Sigmoid colon (tissue), 7 donors: Measurements from ENCODE around the gene C1orf174. TPM values are rescaled to one million over a fixed set of nuclear protein-coding genes. Genes with fewer than 3 reads are reported as not detected.

Experiments
- DNase-seq: peaks from one replicate; pipeline ENCODE4 v3.0.0-alpha.2; 2019
- H3K27ac ChIP-seq, 4 donors: fragments of 200-600 bp; sonication (generic); one replicate each; pipeline ENCODE4 v1.5.1; 2016 to 2019; ENCODE audit warnings: mild to moderate bottlenecking in 1 of 4
- H3K27me3 ChIP-seq, 3 donors: fragments of 200-600 bp; sonication (generic); one replicate each; pipeline ENCODE4 v1.5.1; 2019; ENCODE audit warnings: mild to moderate bottlenecking in 1 of 3
- H3K36me3 ChIP-seq, 4 donors: fragments of 200-600 bp; sonication (generic); one replicate each; pipeline ENCODE4 v1.5.1; 2016 to 2019
- H3K4me1 ChIP-seq, 4 donors: fragments of 200-600 bp; sonication (generic); one replicate each; pipeline ENCODE4 v1.5.1; 2017 to 2019
- H3K4me3 ChIP-seq, 4 donors: fragments of 200-600 bp; sonication (generic); one replicate each; pipeline ENCODE4 v1.5.1; 2017 to 2019; ENCODE audit warnings: mild to moderate bottlenecking in 2 of 4, moderate library complexity in 1 of 4
- H3K9me3 ChIP-seq, 4 donors: fragments of 200-600 bp in 3 of 4; sonication (generic) in 3 of 4; one replicate each; pipeline versions ENCODE4 v1.5.1 to v1.6.1; 2013 to 2019
- EP300 ChIP-seq, 4 donors: sonication (generic); formaldehyde crosslinking; IDR thresholded peaks; one replicate each; pipeline ENCODE4 v1.6.1; 2017; ENCODE audit warnings: antibody characterized with exemption in 4 of 4
- POLR2A ChIP-seq, 2 donors: fragments of 450-650 bp; IDR thresholded peaks; one replicate each; pipeline ENCODE4 v1.6.1; 2016; ENCODE audit warnings: antibody characterized with exemption in 2 of 2, mild to moderate bottlenecking in 2 of 2, moderate library complexity in 2 of 2
- POLR2AphosphoS5 ChIP-seq, 4 donors: sonication (generic); formaldehyde crosslinking; IDR thresholded peaks; one replicate each; pipeline ENCODE4 v1.6.1; 2017; ENCODE audit warnings: antibody characterized with exemption in 4 of 4
- WGBS, 2 donors: extraction: QIAGEN DNeasy Blood & Tissue Kit; methylation state at CpG; one replicate each; pipeline ENCODE4 v1.1.7; 2013; 5-methylcytosine and 5-hydroxymethylcytosine counted together
- intact Hi-C: fragments of 100-400 bp; cut with DNase I; formaldehyde crosslinking; loops from one replicate; pipeline ENCODE4 v1.15.1; 2023
- polyA plus RNA-seq, 3 donors: library from polyadenylated mRNA; stranded (reverse); fragments of 200-250 nt; gene quantifications; one replicate each; pipeline ENCODE4 v1.2.3, GENCODE V29; 2013
- total RNA-seq, 4 donors: library from RNA; depleted of rRNA; stranded (reverse); fragments of >200 nt; gene quantifications; one replicate each; pipeline ENCODE4 v1.1.0, GENCODE V29; 2016
- TF ChIP-seq, protein P1 (sequence below), 4 experiments: fragments of 450-650 bp in 3 of 4; fragments of 200-600 bp in 1 of 4; IDR thresholded peaks; one replicate each; pipeline ENCODE4 v1.5.1; 2016 to 2019; ENCODE audit warnings: antibody characterized with exemption in 4 of 4, mild to moderate bottlenecking in 3 of 4, moderate library complexity in 2 of 4
- donor health status: healthy with polysubstance abuse.
- donor health status: Bipolar disorder and iron deficiency.
- donor health status: healthy.

Gene C1orf174
- total and polyA plus RNA-seq, 7 donors = 10.8 to 33.0 (median 23.4) TPM

DNA sequence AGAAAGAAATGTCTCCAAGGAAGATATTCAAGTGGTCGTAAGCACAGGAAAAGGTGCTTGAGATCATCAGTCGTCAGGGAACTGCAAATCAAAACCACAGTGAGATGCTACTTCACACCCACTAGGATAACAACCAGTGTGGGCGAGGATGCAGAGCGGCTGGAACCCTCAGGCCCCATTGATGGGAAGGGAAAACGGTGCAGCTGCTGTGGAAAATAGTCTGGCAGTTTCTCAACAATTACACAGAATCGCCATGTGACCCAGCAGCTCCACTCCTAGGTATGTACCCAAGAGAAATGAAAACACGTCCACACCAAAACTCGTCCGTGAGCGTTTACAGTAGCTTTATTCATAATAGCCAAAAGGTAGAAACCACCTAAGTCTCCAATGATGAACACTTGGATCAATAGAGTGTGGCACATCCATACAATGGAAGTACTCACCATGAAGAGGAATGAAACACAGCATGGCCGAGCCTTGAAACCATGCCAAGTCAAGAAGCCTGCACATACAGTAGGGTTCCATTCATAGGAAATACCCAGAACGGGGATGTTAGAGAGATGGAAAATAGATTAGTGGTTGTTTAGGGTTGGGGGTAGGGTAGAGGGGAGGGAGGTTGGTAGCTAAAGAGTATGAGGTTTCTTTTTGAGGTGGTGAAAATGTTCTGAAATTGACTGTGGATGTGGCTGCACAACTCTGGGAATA is 36.7 kb downstream of the C1orf174 start:
- H3K27me3 ChIP-seq = no peaks in the 10 kb centered on the region
- TF ChIP-seq POLR2AphosphoS5 (IDR thresholded peaks at IDR 0.05) (no peak), POLR2A (IDR thresholded peaks at IDR 0.05) (no peak), EP300 (IDR thresholded peaks at IDR 0.05) (no peak)
- TF ChIP-seq, protein P1, sequence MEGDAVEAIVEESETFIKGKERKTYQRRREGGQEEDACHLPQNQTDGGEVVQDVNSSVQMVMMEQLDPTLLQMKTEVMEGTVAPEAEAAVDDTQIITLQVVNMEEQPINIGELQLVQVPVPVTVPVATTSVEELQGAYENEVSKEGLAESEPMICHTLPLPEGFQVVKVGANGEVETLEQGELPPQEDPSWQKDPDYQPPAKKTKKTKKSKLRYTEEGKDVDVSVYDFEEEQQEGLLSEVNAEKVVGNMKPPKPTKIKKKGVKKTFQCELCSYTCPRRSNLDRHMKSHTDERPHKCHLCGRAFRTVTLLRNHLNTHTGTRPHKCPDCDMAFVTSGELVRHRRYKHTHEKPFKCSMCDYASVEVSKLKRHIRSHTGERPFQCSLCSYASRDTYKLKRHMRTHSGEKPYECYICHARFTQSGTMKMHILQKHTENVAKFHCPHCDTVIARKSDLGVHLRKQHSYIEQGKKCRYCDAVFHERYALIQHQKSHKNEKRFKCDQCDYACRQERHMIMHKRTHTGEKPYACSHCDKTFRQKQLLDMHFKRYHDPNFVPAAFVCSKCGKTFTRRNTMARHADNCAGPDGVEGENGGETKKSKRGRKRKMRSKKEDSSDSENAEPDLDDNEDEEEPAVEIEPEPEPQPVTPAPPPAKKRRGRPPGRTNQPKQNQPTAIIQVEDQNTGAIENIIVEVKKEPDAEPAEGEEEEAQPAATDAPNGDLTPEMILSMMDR (IDR thresholded peaks at IDR 0.05) = no peak
- H3K9me3 ChIP-seq = no peaks in the 10 kb centered on the region
- no peak overlapping the region for H3K27ac ChIP-seq
- intact Hi-C loops = no loop called here
- WGBS, 2 donors = 88 to 93% methylated on average over 12 of the region's 12 CpGs
- peaks cover 0 to 5% (median 3%) of the 10 kb centered on the region in 4 donors for H3K4me1 ChIP-seq
- H3K4me3 ChIP-seq = no peak overlapping the region
- DNase-seq = no peak
- H3K36me3 ChIP-seq = peaks cover 0 to 21% (median 6%) of the 10 kb centered on the region in 4 donors

DNA sequence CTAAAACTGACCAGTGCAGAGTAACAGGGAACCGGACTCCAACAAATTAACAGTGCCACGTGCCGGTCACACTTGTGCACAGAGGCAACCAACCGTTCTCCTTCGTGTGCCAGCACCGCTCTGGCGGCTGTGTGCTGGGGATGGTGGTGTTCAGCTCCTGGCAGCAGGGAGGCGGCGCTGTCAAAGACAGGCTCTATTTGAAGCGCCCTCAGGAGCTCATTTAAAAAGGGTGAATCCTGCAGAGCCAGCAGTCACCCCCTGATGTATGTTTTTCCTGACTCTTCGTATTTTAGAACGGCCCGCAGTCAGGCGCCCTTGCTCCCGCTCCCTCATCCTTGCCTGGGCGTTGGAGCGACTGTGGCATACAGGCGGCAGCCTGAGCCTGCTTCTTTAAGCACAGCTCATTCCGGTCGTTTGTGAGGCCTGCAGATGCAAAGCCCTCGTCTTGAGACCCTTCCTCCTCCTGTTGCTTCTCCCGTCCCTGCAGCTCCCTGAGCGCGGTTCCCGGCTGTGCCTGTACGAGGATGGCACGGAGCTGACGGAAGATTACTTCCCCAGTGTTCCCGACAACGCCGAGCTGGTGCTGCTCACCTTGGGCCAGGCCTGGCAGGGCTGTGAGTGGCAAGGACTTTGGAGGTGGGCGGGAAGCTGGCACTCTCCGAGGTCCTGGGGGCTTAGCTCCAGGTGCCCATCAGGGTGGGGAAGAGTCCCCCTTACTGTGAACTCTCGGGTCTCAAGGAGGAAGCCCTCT is 41.7 kb downstream of the C1orf174 start:
- H3K27ac ChIP-seq = peak overlapping the region in 1 of 4 donors; percentile 82
- intact Hi-C loops = loop anchor here (5.0 kb wide), 1 partner anchor 1446 kb away; the partner anchor contains the start of gene PEX10
- no peaks in the 10 kb centered on the region for H3K9me3 ChIP-seq
- no peaks in the 10 kb centered on the region for H3K36me3 ChIP-seq
- H3K27me3 ChIP-seq = no peaks in the 10 kb centered on the region
- DNase-seq = no peak
- TF ChIP-seq POLR2AphosphoS5 (IDR thresholded peaks at IDR 0.05) (no peak), POLR2A (IDR thresholded peaks at IDR 0.05) (no peak), EP300 (IDR thresholded peaks at IDR 0.05) (no peak)
- TF ChIP-seq, protein P1 (IDR thresholded peaks at IDR 0.05) = no peak
- peaks cover 5 to 33% (median 26%) of the 10 kb centered on the region in 4 donors for H3K4me1 ChIP-seq
- WGBS, 2 donors = 68 to 75% methylated on average over 34 of the region's 34 CpGs
- peak overlapping the region; percentile 68 to 91 (median 84) for H3K4me3 ChIP-seq

- TF ChIP-seq, protein P1 (IDR thresholded peaks at IDR 0.05) = no peak
- TF ChIP-seq POLR2A (IDR thresholded peaks at IDR 0.05) (no peak), POLR2AphosphoS5 (IDR thresholded peaks at IDR 0.05) (no peak), EP300 (IDR thresholded peaks at IDR 0.05) (no peak)
- Histone ChIP-seq H3K4me3 (peak overlapping the region; percentile 68 to 91 (median 84)), H3K36me3 (no peaks in the 10 kb centered on the region), H3K9me3 (no peaks in the 10 kb centered on the region), H3K27me3 (no peaks in the 10 kb centered on the region), H3K27ac (peak overlapping the region; percentile 78 to 85 (median 82)), H3K4me1 (peaks cover 5 to 33% (median 26%) of the 10 kb centered on the region in 4 donors)
- 2 to 9% methylated on average over 21 of the region's 21 CpGs for WGBS, 2 donors
- intact Hi-C loops = loop anchor here (2.0 to 5.0 kb wide), 2 partner anchors 43 to 1445 kb away; partner anchors contain the start of genes C1orf174 and PEX10
- DNase-seq = no peak
Observed at GRCh38 chr1:3857791-3858129, 42.3 kb downstream of the C1orf174 start.

DNA sequence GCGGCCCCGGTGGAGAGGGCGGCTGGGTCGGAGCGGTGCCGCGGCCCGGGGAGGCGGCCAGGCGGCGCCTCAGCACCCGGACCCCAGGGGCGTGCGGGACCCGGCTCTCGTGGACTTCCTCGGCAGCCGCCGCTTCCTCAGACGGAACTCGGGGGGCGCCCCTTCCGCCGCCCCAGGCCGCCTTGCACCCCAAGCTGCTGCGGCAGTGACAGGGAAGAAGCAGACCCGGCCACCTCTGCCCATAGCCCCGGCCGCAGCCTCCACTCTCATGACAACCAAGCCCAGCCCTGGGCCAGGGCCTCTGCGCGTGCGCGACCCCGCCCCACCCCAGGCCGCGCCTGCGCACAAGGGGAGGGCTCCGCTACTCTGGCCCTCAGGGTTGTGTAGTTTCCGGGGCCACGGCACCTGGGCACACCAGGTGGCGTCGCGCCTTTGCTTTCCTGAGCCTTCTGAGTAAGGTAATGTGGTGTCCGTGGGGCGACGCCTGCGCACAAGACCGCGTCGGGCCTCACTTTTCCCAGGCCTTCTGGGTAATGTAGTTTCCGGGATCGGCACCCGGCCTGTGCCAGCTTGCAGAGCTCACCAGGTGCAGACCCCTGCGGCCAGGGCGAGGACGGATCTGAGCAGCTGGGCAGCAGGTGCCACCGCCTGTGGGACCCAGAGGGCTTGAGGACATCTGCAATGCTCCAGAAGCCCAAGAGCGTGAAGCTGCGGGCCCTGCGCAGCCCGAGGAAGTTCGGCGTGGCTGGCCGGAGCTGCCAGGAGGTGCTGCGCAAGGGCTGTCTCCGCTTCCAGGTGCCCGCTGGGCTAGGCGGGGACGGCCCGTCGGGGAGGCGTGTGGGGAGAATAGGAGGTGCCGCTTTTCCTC is 42.9 kb downstream of the C1orf174 start, which contains the start of the genes CEP104 and DFFB:
TSS of gene CEP104 (minus strand) at position 289 of the 868 bp plus-strand sequence. CDS start 4,804 bp downstream, outside the sequence.
TSS of gene DFFB (plus strand) at position 554 of the 868 bp plus-strand sequence. CDS start at position 682, 128 bp downstream.
- H3K9me3 ChIP-seq = no peaks in the 10 kb centered on the region
- peaks cover 0 to 3% (median 0%) of the 10 kb centered on the region in 4 donors for H3K36me3 ChIP-seq
- H3K27me3 ChIP-seq = no peaks in the 10 kb centered on the region
- WGBS, 2 donors = 0 to 1% methylated on average over 73 of the region's 73 CpGs
- TF ChIP-seq, protein P1 (IDR thresholded peaks at IDR 0.05) = no peak
- TF ChIP-seq POLR2AphosphoS5 (IDR thresholded peaks at IDR 0.05) = peak; percentile 55 to 83 (median 78)
- DNase-seq = peak; percentile 90
- H3K4me1 ChIP-seq = peaks cover 5 to 33% (median 26%) of the 10 kb centered on the region in 4 donors
- intact Hi-C loops = loop anchor here (2.0 to 5.0 kb wide), 2 partner anchors 44 to 1445 kb away; partner anchors contain the start of genes C1orf174 and PEX10
- peak within 1 kb of the TSS; percentile 78 to 85 (median 82) for H3K27ac ChIP-seq
- H3K4me3 ChIP-seq = peak within 1 kb of the TSS; percentile 68 to 91 (median 84)
